ENCODE data around the gene CCNC.

- TF ChIP-seq, protein P1, sequence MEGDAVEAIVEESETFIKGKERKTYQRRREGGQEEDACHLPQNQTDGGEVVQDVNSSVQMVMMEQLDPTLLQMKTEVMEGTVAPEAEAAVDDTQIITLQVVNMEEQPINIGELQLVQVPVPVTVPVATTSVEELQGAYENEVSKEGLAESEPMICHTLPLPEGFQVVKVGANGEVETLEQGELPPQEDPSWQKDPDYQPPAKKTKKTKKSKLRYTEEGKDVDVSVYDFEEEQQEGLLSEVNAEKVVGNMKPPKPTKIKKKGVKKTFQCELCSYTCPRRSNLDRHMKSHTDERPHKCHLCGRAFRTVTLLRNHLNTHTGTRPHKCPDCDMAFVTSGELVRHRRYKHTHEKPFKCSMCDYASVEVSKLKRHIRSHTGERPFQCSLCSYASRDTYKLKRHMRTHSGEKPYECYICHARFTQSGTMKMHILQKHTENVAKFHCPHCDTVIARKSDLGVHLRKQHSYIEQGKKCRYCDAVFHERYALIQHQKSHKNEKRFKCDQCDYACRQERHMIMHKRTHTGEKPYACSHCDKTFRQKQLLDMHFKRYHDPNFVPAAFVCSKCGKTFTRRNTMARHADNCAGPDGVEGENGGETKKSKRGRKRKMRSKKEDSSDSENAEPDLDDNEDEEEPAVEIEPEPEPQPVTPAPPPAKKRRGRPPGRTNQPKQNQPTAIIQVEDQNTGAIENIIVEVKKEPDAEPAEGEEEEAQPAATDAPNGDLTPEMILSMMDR (IDR thresholded peaks at IDR 0.05; ENCODE audit: poor library complexity, severe bottlenecking): no peak
- no peak for TF ChIP-seq MXI1 (conservative IDR thresholded peaks at IDR 0.05; ENCODE audit: poor library complexity, severe bottlenecking)
Observed at GRCh38 chr6:99560668-99561067, 7.8 kb downstream of the CCNC start.

Measured in neural cell (in vitro differentiated cells).